ENCODE measurements around the gene FDX2.
A peak's percentile ranks its signal among the peaks of the same experiment; 100 is the strongest.
"Not testable (repeated sequence)": the region's sequence is repeated elsewhere in the genome, so short reads cannot be mapped to it uniquely, and the experiment has no call there.

Gene FDX2

GRCh38 chr19:10315335-10316214 is at the start of gene FDX2:
Gene FDX2, minus strand, starts transcription at chr19:10316015. Its CDS starts 19 bp downstream, at chr19:10315996.
- DNase-seq: peak; percentile 89 to 95 (median 92)

- DNase-seq: no peak
Observed at GRCh38 chr19:10365518-10365917, 49.7 kb upstream of the FDX2 start.

- DNase-seq: no peak
Observed at GRCh38 chr19:10364644-10365043, 48.8 kb upstream of the FDX2 start.

- no peak for DNase-seq
Observed at GRCh38 chr19:10363789-10364281, 48.0 kb upstream of the FDX2 start.

- DNase-seq: no peak
Observed at GRCh38 chr19:10362259-10362658, 46.4 kb upstream of the FDX2 start.

GRCh38 chr19:10361569-10362011 is 45.8 kb upstream of the FDX2 start:
- no peak for DNase-seq

- no peak for DNase-seq
Observed at GRCh38 chr19:10356431-10356830, 40.6 kb upstream of the FDX2 start.

- DNase-seq: peak; percentile 33 to 58 (median 39)
Observed at GRCh38 chr19:10353793-10354391, 38.1 kb upstream of the FDX2 start.

- DNase-seq: no peak
Observed at GRCh38 chr19:10352764-10353671, 37.2 kb upstream of the FDX2 start.

- DNase-seq: peak; percentile 82 to 91 (median 90)
Observed at GRCh38 chr19:10346509-10346908, 30.7 kb upstream of the FDX2 start.

GRCh38 chr19:10344780-10345179 is 29.0 kb upstream of the FDX2 start:
- no peak for DNase-seq

GRCh38 chr19:10343495-10343894 is 27.7 kb upstream of the FDX2 start:
- DNase-seq: no peak

- DNase-seq: no peak
Observed at GRCh38 chr19:10339977-10340376, 24.2 kb upstream of the FDX2 start.

- peak; percentile 50 to 69 (median 53) for DNase-seq
Observed at GRCh38 chr19:10339380-10339960, 23.7 kb upstream of the FDX2 start, which contains the start of gene ICAM3. Gene ICAM3, minus strand, starts transcription at chr19:10339624. Its CDS starts 10 bp downstream, at chr19:10339614.

- DNase-seq: no peak
Observed at GRCh38 chr19:10338940-10339339, 23.1 kb upstream of the FDX2 start.

- DNase-seq: not testable (repeated sequence)
Observed at GRCh38 chr19:10336725-10337124, 20.9 kb upstream of the FDX2 start.

- DNase-seq: no peak
Observed at GRCh38 chr19:10335352-10335985, 19.7 kb upstream of the FDX2 start.

GRCh38 chr19:10334588-10335351 is 19.0 kb upstream of the FDX2 start:
- DNase-seq: peak; percentile 63 to 79 (median 65)

- DNase-seq: no peak
Observed at GRCh38 chr19:10333758-10334587, 18.2 kb upstream of the FDX2 start.
